Epithelial cell of prostate (primary cell): ENCODE results near the gene TTC7B.

Source experiments
- DNase-seq: peaks from one replicate; pipeline ENCODE4 v3.0.0-alpha.2; 2011; ENCODE audit warnings: low read depth, low spot score
- H3K27ac ChIP-seq: fragments of 450-650 bp; 2 replicates; pipeline ENCODE4 v1.5.1; 2017; ENCODE audit warnings: mild to moderate bottlenecking

Gene TTC7B

GRCh38 chr14:90587252-90587910 is 228.8 kb downstream of the TTC7B start:
- DNase-seq, result no peak
- no peak overlapping the region for H3K27ac ChIP-seq

GRCh38 chr14:90585106-90585505 is 231.1 kb downstream of the TTC7B start:
- no peak overlapping the region for H3K27ac ChIP-seq
- DNase-seq, result no peak

GRCh38 chr14:90583916-90584605 is 232.2 kb downstream of the TTC7B start:
- DNase-seq, result no peak
- H3K27ac ChIP-seq, result no peak overlapping the region

GRCh38 chr14:90583427-90583826 is 232.8 kb downstream of the TTC7B start:
- no peak overlapping the region for H3K27ac ChIP-seq
- DNase-seq, result no peak

GRCh38 chr14:90582166-90582565 is 234.1 kb downstream of the TTC7B start:
- H3K27ac ChIP-seq, result no peak overlapping the region
- DNase-seq, result no peak

GRCh38 chr14:90581745-90582144 is 234.5 kb downstream of the TTC7B start:
- no peak for DNase-seq
- no peak overlapping the region for H3K27ac ChIP-seq

- no peak overlapping the region for H3K27ac ChIP-seq
- DNase-seq, result no peak
These were observed 235.6 kb downstream of the TTC7B start for GRCh38 chr14:90580377-90581335.

- H3K27ac ChIP-seq, result no peak overlapping the region
- DNase-seq, result no peak
These were observed 236.4 kb downstream of the TTC7B start for GRCh38 chr14:90579816-90580215.

- H3K27ac ChIP-seq, result no peak overlapping the region
- no peak for DNase-seq
These were observed 237.1 kb downstream of the TTC7B start for GRCh38 chr14:90579088-90579487.

GRCh38 chr14:90578283-90578985 is 237.8 kb downstream of the TTC7B start:
- H3K27ac ChIP-seq, result no peak overlapping the region
- no peak for DNase-seq

GRCh38 chr14:90577661-90578282 is 238.5 kb downstream of the TTC7B start:
- H3K27ac ChIP-seq, result no peak overlapping the region
- DNase-seq, result no peak

- no peak for DNase-seq
- no peak overlapping the region for H3K27ac ChIP-seq
These were observed 239.1 kb downstream of the TTC7B start for GRCh38 chr14:90576981-90577660.

GRCh38 chr14:90576581-90576980 is 239.6 kb downstream of the TTC7B start:
- H3K27ac ChIP-seq, result no peak overlapping the region
- no peak for DNase-seq

- no peak overlapping the region for H3K27ac ChIP-seq
These were observed 240.4 kb downstream of the TTC7B start for GRCh38 chr14:90575781-90576180.

GRCh38 chr14:90575336-90575735 is 240.9 kb downstream of the TTC7B start:
- H3K27ac ChIP-seq, result no peak overlapping the region
- no peak for DNase-seq

More at GRCh38 chr14:90575781-90576180, 240.4 kb downstream of the TTC7B start:
- DNase-seq, result no peak

- DNase-seq, result no peak
- no peak overlapping the region for H3K27ac ChIP-seq
These were observed 241.8 kb downstream of the TTC7B start for GRCh38 chr14:90574188-90575131.

GRCh38 chr14:90573385-90574105 is 242.7 kb downstream of the TTC7B start:
- H3K27ac ChIP-seq, result no peak overlapping the region
- no peak for DNase-seq
